GM04504 (cell line): ENCODE results near the gene YAP1.
"Not testable (repeated sequence)": the region's sequence is repeated elsewhere in the genome, so short reads cannot be mapped to it uniquely, and the experiment has no call there.

ENCODE experiments used
- DNase-seq: peaks from one replicate; pipeline ENCODE4 v3.0.0-alpha.2; 2012; ENCODE audit warnings: low read depth

Gene YAP1

GRCh38 chr11:102200325-102200724 is 90.1 kb downstream of the YAP1 start:
- not testable (repeated sequence) for DNase-seq

GRCh38 chr11:102201776-102202175 is 91.5 kb downstream of the YAP1 start:
- DNase-seq, result no peak

GRCh38 chr11:102202972-102203371 is 92.7 kb downstream of the YAP1 start:
- DNase-seq, result no peak

GRCh38 chr11:102204174-102204573 is 93.9 kb downstream of the YAP1 start:
- DNase-seq, result no peak

GRCh38 chr11:102205805-102206204 is 95.6 kb downstream of the YAP1 start:
- DNase-seq, result no peak

- DNase-seq, result no peak
Measured at GRCh38 chr11:102208835-102209234, 98.6 kb downstream of the YAP1 start.

GRCh38 chr11:102214623-102215022 is 104.4 kb downstream of the YAP1 start:
- no peak for DNase-seq

- no peak for DNase-seq
Measured at GRCh38 chr11:102216433-102217075, 106.3 kb downstream of the YAP1 start.

GRCh38 chr11:102220728-102221467 is 110.7 kb downstream of the YAP1 start:
- DNase-seq, result no peak

- DNase-seq, result no peak
Measured at GRCh38 chr11:102223859-102224258, 113.6 kb downstream of the YAP1 start.

- DNase-seq, result peak; percentile 69
Measured at GRCh38 chr11:102225689-102226568, 115.7 kb downstream of the YAP1 start.

GRCh38 chr11:102226702-102227490 is 116.6 kb downstream of the YAP1 start:
- no peak for DNase-seq

GRCh38 chr11:102229510-102230123 is 119.4 kb downstream of the YAP1 start:
- DNase-seq, result no peak

GRCh38 chr11:102230186-102230585 is 119.9 kb downstream of the YAP1 start:
- DNase-seq, result no peak

- no peak for DNase-seq
Measured at GRCh38 chr11:102230911-102231310, 120.7 kb downstream of the YAP1 start.

GRCh38 chr11:102234779-102235439 is 124.7 kb downstream of the YAP1 start:
- DNase-seq, result no peak

GRCh38 chr11:102237096-102237735 is 127.0 kb downstream of the YAP1 start:
- no peak for DNase-seq

GRCh38 chr11:102238391-102238821 is 128.2 kb downstream of the YAP1 start:
- DNase-seq, result no peak

GRCh38 chr11:102239448-102239847 is 129.2 kb downstream of the YAP1 start:
- DNase-seq, result no peak

GRCh38 chr11:102239911-102240310 is 129.7 kb downstream of the YAP1 start:
- DNase-seq, result no peak
